Right lobe of liver (tissue), 6 donors: ENCODE results near the gene GNPTAB. TPM values are rescaled to one million over a fixed set of nuclear protein-coding genes. Genes with fewer than 3 reads are reported as not detected.
A peak's percentile ranks its signal among the peaks of the same experiment; 100 is the strongest.

Experiments used
- ATAC-seq, 4 donors: fragments of 200-7000 bp; cut with Tn5 transposase; one replicate each; pipeline ENCODE4 v1.9.1; 2020; ENCODE audit warnings: mild to moderate bottlenecking in 4 of 4, moderate library complexity in 4 of 4
- DNase-seq, 3 donors: peaks; one replicate each; pipeline ENCODE4 v3.0.0-alpha.2; 2020
- H3K27ac ChIP-seq, 3 donors: fragments of 200-600 bp; one replicate each; pipeline ENCODE4 v1.8.0; 2022
- H3K27me3 ChIP-seq, 2 donors: fragments of 200-600 bp; one replicate each; pipeline ENCODE4 v1.8.0; 2022
- H3K36me3 ChIP-seq, 4 donors: fragments of 200-600 bp; sonication (generic) in 1 of 4; one replicate each; pipeline versions ENCODE4 v1.5.1 to v1.8.0; 2017 to 2022; ENCODE audit warnings: control low read depth in 1 of 4
- H3K4me1 ChIP-seq, 4 donors: fragments of 200-600 bp; sonication (generic) in 1 of 4; one replicate each; pipeline versions ENCODE4 v1.5.1 to v1.8.0; 2017 to 2022; ENCODE audit warnings: control low read depth in 1 of 4
- H3K4me3 ChIP-seq, 3 donors: fragments of 200-600 bp; one replicate each; pipeline ENCODE4 v1.8.0; 2022
- H3K9me3 ChIP-seq, 4 donors: fragments of 200-600 bp; sonication (generic) in 1 of 4; one replicate each; pipeline versions ENCODE4 v1.5.1 to v1.8.0; 2017 to 2022; ENCODE audit warnings: control low read depth in 1 of 4
- POLR2A ChIP-seq: fragments of 450-650 bp; IDR thresholded peaks from one replicate; pipeline ENCODE4 v1.6.1; 2017; ENCODE audit warnings: antibody characterized with exemption, mild to moderate bottlenecking
- WGBS: methylation state at CpG from one replicate; pipeline ENCODE4 v1.1.6; 2018; ENCODE audit warnings: low coverage, low lambda C conversion rate; ENCODE audit not compliant: insufficient coverage; ENCODE audit errors: missing lambda C conversion rate; 5-methylcytosine and 5-hydroxymethylcytosine counted together
- intact Hi-C, 2 donors: fragments of 100-400 bp; cut with DNase I; formaldehyde crosslinking; loops; one replicate each; pipeline versions ENCODE4 v1.11.2 to v1.14.1; 2022
- long read RNA-seq: library from polyadenylated mRNA; unstranded; transcript quantifications from one replicate; pipeline ENCODE4 v2.0.0, GENCODE V29; 2019
- total RNA-seq, 6 experiments: library from RNA; depleted of rRNA in 2 of 6; stranded (reverse); fragments of >200 nt in 2 of 6; fragmentation: NEBNext Ultra II Directional in 3 of 6; extraction: Animal tissue kit (Norgen Biotek cat#: 25700) in 3 of 6; gene quantifications; one replicate each; pipeline versions ENCODE4 v1.1.0 to v1.2.4, GENCODE V29; 2016 to 2023
- TF ChIP-seq, protein P1 (sequence below), 4 donors: fragments of 200-600 bp in 3 of 4; fragments of 450-650 bp in 1 of 4; IDR thresholded peaks; one replicate each; pipeline versions ENCODE4 v1.5.1 to v1.8.0; 2016 to 2022; ENCODE audit warnings: antibody characterized with exemption in 4 of 4, mild to moderate bottlenecking in 2 of 4
- donor health status: DM: no; HTN: yes; CAD: no.
- donor health status: DM: no; HTN: no; CAD: no.
- donor health status: DM: no; HTN: no; CAD: no.
- donor health status: DM: no; HTN: yes; CAD: no.
- donor health status: DM: no; HTN: yes; CAD: no.

The GNPTAB gene
- total RNA-seq = 10 to 100 TPM in 5 of 6 experiments, 1 to 10 TPM in 1; 8.8 to 17.4 (median 14.1) TPM
- long read RNA-seq, partial matches to known transcripts = 1 of 1 reads
- long read RNA-seq, other reads (novel, unspliced or antisense) = 0 of 1 reads

GRCh38 chr12:101830367-101831325 is at the start of gene GNPTAB:
GNPTAB (minus strand) TSS chr12:101830959; CDS start chr12:101830675, 284 bp downstream.
- Histone ChIP-seq H3K27ac (peak within 1 kb of the TSS; percentile 48 to 73 (median 71)), H3K9me3 (no peaks in the 10 kb centered on the region), H3K27me3 (no peaks in the 10 kb centered on the region), H3K4me3 (peak within 1 kb of the TSS; percentile 75 to 81 (median 77)), H3K36me3 (no peaks in the 10 kb centered on the region), H3K4me1 (peaks cover 0 to 5% (median 0%) of the 10 kb centered on the region in 4 donors)
- ATAC-seq (peak; percentile 97 to 99 (median 98)), DNase-seq (peak; percentile 95 to 96 (median 95))
- WGBS = 4% methylated on average over 8 of the region's 96 CpGs
- intact Hi-C loops = loop anchor here (10.0 kb wide), 2 partner anchors 56 to 416 kb away; no protein-coding TSS in a partner anchor
- TF ChIP-seq POLR2A = peak; percentile 69
- TF ChIP-seq, protein P1, sequence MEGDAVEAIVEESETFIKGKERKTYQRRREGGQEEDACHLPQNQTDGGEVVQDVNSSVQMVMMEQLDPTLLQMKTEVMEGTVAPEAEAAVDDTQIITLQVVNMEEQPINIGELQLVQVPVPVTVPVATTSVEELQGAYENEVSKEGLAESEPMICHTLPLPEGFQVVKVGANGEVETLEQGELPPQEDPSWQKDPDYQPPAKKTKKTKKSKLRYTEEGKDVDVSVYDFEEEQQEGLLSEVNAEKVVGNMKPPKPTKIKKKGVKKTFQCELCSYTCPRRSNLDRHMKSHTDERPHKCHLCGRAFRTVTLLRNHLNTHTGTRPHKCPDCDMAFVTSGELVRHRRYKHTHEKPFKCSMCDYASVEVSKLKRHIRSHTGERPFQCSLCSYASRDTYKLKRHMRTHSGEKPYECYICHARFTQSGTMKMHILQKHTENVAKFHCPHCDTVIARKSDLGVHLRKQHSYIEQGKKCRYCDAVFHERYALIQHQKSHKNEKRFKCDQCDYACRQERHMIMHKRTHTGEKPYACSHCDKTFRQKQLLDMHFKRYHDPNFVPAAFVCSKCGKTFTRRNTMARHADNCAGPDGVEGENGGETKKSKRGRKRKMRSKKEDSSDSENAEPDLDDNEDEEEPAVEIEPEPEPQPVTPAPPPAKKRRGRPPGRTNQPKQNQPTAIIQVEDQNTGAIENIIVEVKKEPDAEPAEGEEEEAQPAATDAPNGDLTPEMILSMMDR (IDR thresholded peaks at IDR 0.05) = peak; percentile 67 to 92 (median 74)

DNA sequence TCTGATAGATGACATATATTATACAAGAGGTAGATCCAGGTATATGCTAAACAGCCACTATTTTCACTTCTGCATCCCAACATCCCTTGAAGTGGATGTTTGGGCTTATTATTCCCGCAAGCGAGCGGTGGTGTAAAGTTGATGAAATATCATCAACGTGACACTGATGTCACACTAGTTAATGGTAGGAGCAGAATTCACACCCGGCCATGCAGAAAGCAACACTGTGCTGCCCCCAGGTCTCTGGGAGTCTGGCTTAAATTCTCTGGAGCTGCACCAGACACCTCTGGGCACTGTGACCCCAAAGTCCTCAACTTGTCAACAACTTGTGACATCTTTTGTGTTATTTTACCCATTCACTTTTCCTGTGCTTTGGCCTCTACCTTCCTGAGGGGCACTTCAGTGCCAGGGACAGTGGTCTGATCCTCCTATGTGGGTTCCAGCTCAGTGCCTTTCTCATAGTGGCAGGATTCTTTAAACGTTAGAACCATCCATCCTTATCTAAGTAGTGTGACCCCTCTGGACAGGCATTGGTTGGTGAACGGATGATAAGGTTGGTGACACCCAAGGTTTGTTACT is 47.6 kb upstream of the GNPTAB start:
- ATAC-seq (peak in 1 of 4 donors; percentile 1), DNase-seq (no peak)
- WGBS = 11% methylated on average over 4 of the region's 7 CpGs
- no peaks in the 10 kb centered on the region for H3K27me3 ChIP-seq
- intact Hi-C loops = no loop called here
- H3K27ac ChIP-seq = peak overlapping the region; percentile 94 to 97 (median 97)
- no peak for TF ChIP-seq POLR2A
- TF ChIP-seq, protein P1 (IDR thresholded peaks at IDR 0.05) = no peak
- H3K36me3 ChIP-seq = no peaks in the 10 kb centered on the region
- H3K4me1 ChIP-seq = no peaks in the 10 kb centered on the region
- peak overlapping the region; percentile 65 to 76 (median 68) for H3K4me3 ChIP-seq
- H3K9me3 ChIP-seq = no peaks in the 10 kb centered on the region

DNA sequence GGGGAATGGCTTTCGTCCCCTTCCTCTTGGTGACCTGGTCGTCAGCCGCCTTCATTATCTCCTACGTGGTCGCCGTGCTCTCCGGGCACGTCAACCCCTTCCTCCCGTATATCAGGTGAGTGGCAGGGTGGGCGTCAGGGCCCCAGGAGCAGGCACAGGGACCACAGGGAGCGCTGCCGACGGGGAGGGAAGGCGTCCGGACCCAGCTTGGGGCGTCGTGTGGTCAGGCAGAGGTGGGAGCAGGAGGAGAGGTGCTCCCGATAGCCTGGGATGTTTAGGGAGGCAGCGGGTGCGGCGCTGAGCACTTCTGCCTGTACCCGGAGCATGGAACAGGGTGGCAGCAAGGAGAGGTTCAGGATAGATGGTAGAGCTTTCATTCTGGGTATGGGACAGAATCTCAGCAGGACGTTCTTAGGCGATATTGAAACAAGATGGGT is 47.1 kb upstream of the GNPTAB start:
- Histone ChIP-seq H3K27me3 (no peaks in the 10 kb centered on the region), H3K36me3 (no peaks in the 10 kb centered on the region), H3K27ac (peak overlapping the region; percentile 94 to 97 (median 97)), H3K4me3 (peak overlapping the region; percentile 65 to 76 (median 68)), H3K4me1 (no peaks in the 10 kb centered on the region), H3K9me3 (no peaks in the 10 kb centered on the region)
- ATAC-seq (peak; percentile 14 to 31 (median 14)), DNase-seq (peak; percentile 58 to 70 (median 62))
- TF ChIP-seq POLR2A = no peak
- TF ChIP-seq, protein P1 (IDR thresholded peaks at IDR 0.05) = no peak
- intact Hi-C loops = no loop called here
- 1% methylated on average over 12 of the region's 24 CpGs for WGBS
